GM12865 (cell line): ENCODE data around the gene PLAGL2.

Source experiments
- DNase-seq: peaks from one replicate; pipeline ENCODE4 v3.0.0; 2010; ENCODE audit warnings: low read depth
- H3K4me3 ChIP-seq: 2 replicates; pipeline ENCODE4 v1.5.1; 2011; ENCODE audit warnings: mild to moderate bottlenecking, low read depth, low read length, control low read depth
- TF ChIP-seq, protein P1 (sequence below): IDR thresholded peaks from 2 replicates; pipeline ENCODE4 v1.5.1; 2011; ENCODE audit warnings: low read length, control low read depth, low read depth, inconsistent platforms; ENCODE audit not compliant: insufficient read depth; ENCODE audit errors: missing control alignments

Gene PLAGL2

DNA sequence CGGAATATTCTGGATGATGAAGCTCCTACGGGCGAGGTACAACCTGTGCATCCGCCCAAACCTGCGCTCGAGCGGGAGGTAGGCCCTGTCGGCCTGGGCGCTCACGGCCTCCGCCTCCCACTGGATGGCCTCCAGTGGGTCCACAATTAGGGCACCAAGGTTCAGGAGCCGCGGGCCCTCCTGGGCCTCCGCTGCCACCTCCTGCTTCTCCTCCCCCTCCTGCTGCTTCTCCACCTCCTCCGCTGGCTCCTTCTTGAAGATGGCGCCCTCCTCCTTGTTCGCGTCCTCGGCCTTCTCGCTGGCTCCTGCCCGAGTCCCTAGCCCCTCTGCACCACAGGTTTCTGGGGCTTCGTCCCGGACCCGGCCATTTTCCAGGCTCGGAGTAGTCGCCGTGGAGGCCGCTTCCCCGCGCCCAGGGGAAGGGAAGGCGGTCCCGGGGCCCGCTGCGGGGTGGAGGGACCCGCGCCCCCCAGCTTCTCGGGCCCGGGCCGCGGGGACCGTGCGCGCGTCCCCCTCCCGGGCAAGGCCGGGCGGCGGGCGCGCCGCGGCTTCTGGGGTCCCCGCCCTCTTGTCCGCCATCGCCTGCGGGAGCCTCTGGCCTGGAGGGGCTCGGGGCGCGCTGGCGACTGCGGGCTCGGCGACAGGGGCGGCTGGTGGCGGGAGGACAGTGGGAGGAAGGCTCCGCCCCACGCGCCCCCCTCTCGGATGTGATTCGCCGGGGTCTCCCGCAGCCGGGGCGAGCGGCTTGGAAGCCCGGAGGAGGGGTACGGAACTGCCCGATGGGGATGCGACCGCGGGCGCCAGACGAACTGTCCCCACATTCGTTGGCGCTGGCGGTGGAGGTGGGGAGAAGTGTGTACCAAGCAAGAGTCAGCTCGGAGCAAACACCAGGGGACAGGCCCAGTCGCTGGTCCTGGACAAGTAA, 17.6 kb downstream of the PLAGL2 start:
- DNase-seq, result no peak
- no peak overlapping the region; the same call in 1 of the 2 replicates for H3K4me3 ChIP-seq
- TF ChIP-seq, protein P1, sequence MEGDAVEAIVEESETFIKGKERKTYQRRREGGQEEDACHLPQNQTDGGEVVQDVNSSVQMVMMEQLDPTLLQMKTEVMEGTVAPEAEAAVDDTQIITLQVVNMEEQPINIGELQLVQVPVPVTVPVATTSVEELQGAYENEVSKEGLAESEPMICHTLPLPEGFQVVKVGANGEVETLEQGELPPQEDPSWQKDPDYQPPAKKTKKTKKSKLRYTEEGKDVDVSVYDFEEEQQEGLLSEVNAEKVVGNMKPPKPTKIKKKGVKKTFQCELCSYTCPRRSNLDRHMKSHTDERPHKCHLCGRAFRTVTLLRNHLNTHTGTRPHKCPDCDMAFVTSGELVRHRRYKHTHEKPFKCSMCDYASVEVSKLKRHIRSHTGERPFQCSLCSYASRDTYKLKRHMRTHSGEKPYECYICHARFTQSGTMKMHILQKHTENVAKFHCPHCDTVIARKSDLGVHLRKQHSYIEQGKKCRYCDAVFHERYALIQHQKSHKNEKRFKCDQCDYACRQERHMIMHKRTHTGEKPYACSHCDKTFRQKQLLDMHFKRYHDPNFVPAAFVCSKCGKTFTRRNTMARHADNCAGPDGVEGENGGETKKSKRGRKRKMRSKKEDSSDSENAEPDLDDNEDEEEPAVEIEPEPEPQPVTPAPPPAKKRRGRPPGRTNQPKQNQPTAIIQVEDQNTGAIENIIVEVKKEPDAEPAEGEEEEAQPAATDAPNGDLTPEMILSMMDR, result no peak

DNA sequence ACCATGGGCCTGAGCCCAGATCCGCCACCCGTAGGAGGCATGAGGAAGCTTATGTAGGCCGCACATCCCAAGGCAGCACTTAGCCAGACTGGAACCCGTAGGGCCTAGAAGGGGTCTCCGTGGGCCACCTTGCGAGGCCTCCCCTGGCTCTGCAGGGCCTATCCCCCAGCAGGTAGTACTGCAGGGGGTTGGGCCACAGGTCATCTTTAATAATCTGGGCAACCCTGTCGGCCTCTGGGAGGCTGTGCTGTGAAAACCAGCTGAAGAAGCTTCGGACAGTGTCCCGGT, 18.5 kb downstream of the PLAGL2 start:
- no peak for DNase-seq
- TF ChIP-seq, protein P1, result no peak
- H3K4me3 ChIP-seq, result no peak overlapping the region

DNA sequence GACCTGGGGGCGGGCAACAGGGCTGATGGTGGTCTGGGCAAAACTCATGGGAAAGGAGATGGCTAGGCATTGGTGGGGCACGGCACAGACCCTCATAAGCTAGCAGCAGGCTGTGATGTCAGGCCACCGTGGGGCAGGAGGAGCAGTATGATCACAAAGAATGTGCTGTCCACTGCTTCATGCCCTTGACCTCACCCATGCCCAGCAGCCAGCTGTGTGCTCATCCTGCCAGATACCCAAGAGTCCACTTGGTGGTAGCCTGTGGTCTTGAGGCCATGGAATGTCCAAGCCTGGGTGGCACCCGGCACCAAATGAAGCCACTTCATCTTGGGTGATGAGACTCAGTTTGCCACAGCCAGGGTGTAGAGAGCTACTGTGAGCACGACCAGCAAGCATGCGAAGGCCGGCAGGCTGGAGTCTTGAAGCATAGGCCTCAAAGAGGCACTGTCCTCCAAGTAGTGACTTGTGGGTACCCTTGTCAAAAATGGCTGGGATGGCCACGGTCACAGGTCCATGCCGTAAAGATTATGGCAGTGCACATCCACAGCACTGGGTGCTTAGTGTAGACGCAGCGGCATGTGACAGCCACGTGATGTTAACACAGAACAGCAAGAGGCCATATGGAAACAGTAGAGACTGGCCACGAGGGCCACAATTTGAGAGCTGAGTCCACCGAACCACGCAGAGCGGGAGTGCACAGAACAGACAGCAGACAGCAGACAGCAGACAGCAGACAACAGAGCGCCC, 19.0 kb downstream of the PLAGL2 start:
- DNase-seq, result no peak

DNA sequence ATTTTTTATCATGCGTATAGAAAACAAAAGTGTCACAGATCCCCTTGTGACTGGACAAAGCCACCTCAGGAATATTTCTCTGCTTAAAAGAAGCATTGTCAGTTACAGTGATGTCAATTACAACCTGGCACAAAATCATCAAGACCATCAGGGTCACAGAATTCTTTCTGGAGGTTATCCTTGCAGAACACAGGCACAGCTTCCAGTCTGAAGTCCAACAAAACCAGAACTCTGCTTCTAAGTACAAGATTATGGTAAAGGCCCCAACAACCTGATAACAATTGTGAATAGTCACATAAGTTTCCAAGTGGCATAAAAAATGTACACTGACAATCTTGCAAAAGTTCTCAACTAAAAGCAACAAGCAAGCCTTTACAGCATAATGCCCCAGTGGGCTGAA, 21.0 kb downstream of the PLAGL2 start:
- TF ChIP-seq, protein P1, result no peak

More for the DNA sequence above, 19.0 kb downstream of the PLAGL2 start:
- TF ChIP-seq, protein P1, result no peak
- H3K4me3 ChIP-seq, result no peak overlapping the region

DNA sequence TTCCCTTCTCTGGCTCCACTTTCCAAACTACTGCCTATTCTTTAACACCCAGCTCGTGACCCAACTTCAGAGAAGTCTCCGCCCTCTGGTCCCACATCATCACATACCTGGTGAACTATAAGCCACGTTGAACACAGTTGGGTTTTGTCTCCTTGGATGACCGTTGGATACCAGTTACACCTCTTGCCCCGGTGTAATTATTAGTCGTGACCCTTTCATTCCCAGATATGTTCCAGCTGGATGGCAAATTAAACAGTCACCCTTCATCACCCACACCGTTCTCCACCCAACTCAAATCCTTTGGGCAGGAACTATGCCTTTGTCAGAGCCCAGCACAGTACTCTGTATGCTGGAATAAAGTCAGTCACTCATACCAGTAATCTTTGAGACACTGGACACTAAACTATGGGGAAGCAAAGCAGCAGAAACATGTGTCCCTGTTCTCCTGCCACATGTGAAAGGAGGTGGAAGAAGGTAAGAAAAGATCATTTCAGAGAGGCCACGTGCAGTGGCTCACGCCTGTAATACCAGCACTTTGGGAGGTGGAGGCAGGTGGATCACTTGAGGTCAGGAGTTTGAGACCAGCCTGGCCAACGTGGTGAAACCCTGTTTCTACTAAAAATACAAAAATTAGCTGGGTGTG, 22.5 kb downstream of the PLAGL2 start:
- TF ChIP-seq, protein P1, result no peak
- no peak for DNase-seq
- no peak overlapping the region for H3K4me3 ChIP-seq

More for the DNA sequence above, 21.0 kb downstream of the PLAGL2 start:
- H3K4me3 ChIP-seq, result no peak overlapping the region
- DNase-seq, result no peak

DNA sequence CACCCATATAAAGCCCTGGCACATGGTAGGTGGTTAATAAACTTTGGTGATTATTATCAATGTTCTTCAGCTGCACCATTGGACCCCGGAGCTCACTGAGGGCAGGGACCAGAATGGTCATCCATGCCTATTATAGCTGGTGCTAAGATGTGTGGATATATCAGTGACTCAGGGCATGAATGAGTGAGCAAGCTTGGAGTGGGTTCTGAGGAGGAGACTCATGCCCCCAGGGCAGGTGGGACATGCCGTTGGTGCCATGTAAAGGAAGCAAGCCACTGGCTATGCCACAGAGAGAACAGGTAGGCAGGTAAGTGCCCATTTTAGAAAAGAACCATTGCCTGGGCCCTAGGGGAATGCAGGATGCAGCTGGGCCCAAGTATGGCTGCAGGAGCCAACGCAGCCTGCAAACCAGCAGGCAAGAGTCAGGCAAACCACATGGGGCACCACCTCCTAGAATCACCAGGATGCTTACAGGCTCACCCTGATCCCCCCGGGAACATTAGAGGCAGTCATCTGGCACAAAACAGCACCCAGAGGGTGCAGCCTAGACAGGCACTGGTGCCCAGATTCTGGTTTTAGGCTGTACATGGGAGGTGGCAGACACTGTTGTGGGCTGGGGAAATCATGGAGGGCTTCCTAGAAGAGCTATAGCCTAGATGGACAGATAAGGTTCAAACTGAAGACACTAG, 23.5 kb downstream of the PLAGL2 start:
- no peak for DNase-seq
- TF ChIP-seq, protein P1, result no peak
- no peak overlapping the region for H3K4me3 ChIP-seq
